Liver (tissue), 3 donors: ENCODE results near the gene UBE3D.

Source experiments
- CTCF ChIP-seq: fragments of 150-350 bp; IDR thresholded peaks from 2 replicates; pipeline ENCODE4 v1.5.1; 2017; ENCODE audit warnings: improper control_type of control experiment, low read depth, low read length; ENCODE audit not compliant: missing input control
- RAD21 ChIP-seq, 2 donors: IDR thresholded peaks; 2 replicates each; pipeline ENCODE4 v1.6.1; 2016; ENCODE audit warnings: antibody characterized with exemption in 2 of 2, mild to moderate bottlenecking in 2 of 2
- donor health status: healthy.
- donor health status: healthy.

- TF ChIP-seq CTCF = no peak
- no peak for TF ChIP-seq RAD21 (IDR thresholded peaks at IDR 0.05)
Observed at GRCh38 chr6:82955841-82956240, 109.8 kb downstream of the UBE3D start.
